ENCODE results near the gene NCMAP. TPM values are rescaled to one million over a fixed set of nuclear protein-coding genes. Genes with fewer than 3 reads are reported as not detected.
A peak's percentile ranks its signal among the peaks of the same experiment; 100 is the strongest.

NCMAP gene
- total RNA-seq, 2 donors from 2014 or later = 0.05 to 0.14 TPM

DNA sequence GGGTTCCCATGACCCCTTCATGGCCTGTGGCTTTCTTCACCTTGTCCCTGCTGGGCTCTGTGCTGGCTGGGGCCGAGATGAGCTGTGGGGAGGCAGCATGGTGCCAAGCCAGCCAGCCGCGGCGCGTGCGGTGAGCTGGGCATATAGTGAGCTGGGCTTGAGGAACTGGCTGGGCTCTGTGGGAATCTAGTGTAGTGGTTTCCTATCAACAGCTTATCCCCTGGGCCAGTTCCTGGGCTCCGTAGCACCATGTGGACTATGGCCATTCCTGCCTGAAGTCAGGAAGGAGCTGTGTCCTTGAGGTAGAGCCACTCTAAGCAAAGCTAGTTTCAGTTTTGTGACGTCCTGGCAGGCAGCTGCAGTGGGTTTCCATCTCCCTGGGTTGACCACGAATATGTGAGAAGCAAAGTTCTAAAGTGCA, 1.8 kb downstream of the NCMAP start:
- DNase-seq (ENCODE audit: low spot score in 2 of 2) = no peak
- Mint-ChIP-seq H3K9me3 (no peaks in the 10 kb centered on the region), H3K36me3 (no peaks in the 10 kb centered on the region), H3K27ac (no peak overlapping the region)
- ATAC-seq = no peak

DNA sequence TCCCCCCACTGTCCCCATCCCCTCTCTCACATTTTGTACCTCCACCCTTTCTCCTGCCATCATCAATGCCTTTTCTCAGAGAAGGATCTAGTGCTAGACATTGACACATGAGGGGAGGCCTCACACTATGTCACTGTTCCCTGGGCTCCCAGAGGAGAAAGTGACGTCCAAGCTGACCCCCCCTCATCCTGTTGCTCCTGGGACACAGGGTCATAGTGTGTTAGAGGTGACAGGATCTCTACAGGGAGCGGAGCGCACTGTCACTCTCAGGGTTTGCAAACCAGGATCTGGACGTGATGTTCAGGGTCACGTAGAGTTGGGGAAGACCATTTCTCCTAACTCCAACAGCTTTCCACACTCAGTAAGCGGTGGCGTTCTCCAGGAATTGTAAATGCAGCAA, 2.6 kb downstream of the NCMAP start:
- Mint-ChIP-seq H3K36me3 (no peaks in the 10 kb centered on the region), H3K9me3 (no peaks in the 10 kb centered on the region), H3K27ac (no peak overlapping the region)
- ATAC-seq (no peak), DNase-seq (ENCODE audit: low spot score in 2 of 2) (no peak)

DNA sequence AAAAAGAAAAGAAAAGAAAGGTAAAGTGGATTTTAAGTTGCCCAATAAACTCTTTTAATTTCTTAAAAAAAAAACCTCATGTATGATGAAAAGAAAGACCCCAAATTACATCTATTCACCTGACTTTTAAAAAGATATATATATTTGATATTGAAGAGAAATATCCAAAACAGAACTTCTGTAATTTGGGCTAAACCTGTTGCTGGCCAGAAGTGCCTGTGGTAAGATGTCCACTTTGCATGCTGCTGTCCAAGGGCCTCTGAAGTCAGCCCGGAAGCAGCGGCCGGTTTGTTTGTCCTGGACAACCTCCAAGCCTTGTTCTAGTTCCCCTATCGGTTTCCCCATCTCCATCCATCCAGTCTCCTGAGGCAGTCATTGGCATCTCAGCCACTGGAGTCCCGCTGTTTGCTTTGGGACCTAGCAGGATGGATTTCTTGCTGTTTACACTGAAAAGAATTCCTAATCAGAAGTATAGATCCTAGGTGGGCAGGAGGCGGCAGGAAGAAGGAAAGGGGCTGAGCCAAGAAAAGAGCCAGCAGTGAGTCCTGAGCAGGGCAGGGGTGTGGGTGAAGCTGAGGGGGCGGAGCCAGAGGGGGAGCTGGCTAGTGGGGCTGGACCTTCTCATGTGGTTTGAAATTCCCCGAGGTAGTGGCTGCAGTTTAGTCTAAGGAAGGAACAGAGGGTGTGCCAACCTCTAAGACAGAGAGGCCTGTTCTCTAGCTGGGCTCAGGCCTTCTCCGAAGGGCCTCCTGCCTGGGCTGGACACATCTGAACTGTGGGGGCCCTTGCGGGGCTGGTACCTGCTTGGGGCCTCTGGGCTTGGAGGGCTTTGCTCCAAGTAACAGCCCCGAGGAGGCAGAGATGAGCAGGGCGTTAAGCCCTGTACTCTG, 3.3 kb downstream of the NCMAP start:
- DNase-seq (ENCODE audit: low spot score in 2 of 2) (no peak), ATAC-seq (no peak)
- no peaks in the 10 kb centered on the region for H3K36me3 Mint-ChIP-seq
- H3K27ac Mint-ChIP-seq = no peak overlapping the region
- no peaks in the 10 kb centered on the region for H3K9me3 Mint-ChIP-seq

DNA sequence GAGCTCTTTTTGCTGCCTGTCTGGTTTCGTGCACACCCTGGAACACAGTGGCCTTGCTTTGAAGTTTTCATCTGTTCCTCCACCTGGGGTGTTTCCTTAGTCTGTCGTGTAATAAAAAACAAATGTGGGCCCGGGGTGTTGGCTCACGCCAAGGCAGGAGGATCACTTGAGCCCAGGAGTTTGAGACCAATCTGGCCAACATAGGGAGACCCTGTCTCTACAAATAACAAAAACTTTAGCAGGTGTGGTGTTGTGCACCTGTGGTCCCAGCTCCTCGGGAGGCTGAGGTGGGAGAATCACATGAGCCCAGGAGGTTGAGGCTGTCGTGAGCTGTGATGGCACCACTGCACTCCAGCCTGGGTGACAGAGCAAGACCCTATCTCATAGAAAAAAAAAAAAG, 4.5 kb downstream of the NCMAP start:
- Mint-ChIP-seq H3K27ac (no peak overlapping the region), H3K36me3 (no peaks in the 10 kb centered on the region), H3K9me3 (no peaks in the 10 kb centered on the region)
- ATAC-seq (no peak), DNase-seq (ENCODE audit: low spot score in 2 of 2) (no peak)

DNA sequence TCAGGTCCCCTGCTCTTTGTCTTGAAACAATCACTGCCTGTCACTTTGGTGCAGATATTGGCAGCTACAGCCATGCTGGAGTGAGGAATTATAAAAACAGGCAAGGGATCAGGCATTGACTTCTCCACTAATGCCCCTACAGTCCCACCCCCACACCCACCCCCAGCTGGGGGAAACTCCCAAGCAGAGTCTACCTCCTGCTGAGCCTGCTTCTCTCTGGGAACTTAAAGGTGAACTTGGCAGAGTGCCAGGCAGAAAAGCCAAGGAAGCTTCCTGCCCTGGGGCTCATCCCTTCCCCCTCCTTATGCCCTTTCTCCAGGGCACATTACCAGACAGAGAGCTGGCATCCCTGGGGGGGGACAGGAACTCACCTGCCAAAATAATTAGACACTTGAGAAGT, 6.7 kb downstream of the NCMAP start:
- no peak overlapping the region for H3K27ac Mint-ChIP-seq
- ATAC-seq = no peak
- no peaks in the 10 kb centered on the region for H3K36me3 Mint-ChIP-seq
- no peaks in the 10 kb centered on the region for H3K9me3 Mint-ChIP-seq
- DNase-seq (ENCODE audit: low spot score in 2 of 2) = no peak

DNA sequence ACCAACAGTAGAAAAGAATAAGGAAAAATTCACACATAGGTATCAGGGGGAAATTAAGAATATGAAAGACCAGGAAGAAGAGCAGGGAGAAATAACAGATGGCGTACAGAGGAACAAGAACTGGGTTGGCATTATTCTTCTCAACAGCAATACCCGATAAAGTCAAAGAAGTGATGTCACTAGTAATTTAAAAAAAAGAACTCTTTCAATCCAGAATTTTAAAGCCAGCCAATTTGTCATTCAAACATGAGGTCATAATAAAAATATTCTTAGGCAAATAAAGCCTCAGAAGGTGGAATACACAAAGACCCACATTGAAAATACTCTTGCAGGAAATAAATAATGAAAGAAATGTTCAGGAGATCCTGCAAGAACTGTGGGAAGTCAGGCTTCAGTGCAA, 8.8 kb downstream of the NCMAP start:
- no peaks in the 10 kb centered on the region for H3K36me3 Mint-ChIP-seq
- DNase-seq (ENCODE audit: low spot score in 2 of 2) = no peak
- H3K27ac Mint-ChIP-seq = no peak overlapping the region
- ATAC-seq = no peak
- H3K9me3 Mint-ChIP-seq = no peaks in the 10 kb centered on the region

DNA sequence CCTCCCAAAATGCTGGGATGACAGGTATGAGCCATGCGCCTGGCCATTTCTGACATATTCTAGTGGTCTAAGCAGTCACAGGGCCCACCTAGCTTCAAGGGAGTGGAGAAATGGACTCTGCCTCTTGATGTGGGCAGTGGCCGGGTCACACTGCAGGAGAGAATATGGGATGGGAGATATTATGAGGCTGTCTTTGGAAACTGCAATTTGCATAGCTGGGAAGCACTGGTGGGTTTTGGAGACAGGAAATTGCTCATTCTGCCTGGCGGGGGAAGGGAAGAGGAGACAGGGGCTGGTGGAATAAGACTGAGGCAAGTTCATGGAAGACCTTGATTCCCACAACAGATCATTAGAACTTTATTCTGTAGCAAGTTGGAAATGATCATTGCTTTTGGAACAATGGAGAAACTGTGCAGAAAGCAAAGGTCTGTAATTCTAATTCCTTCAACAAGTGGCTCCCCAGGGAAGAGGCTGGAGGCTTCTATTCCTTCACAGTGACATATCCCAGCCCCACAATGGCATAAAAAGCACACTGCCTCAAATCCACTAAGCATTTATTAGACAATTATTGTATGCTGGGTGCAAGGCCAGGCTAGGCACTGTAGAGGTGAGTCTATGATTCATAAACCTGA, 10.5 kb downstream of the NCMAP start:
- Mint-ChIP-seq H3K27ac (no peak overlapping the region), H3K9me3 (no peaks in the 10 kb centered on the region), H3K36me3 (no peaks in the 10 kb centered on the region)
- ATAC-seq = no peak
- DNase-seq (ENCODE audit: low spot score in 2 of 2) = no peak

DNA sequence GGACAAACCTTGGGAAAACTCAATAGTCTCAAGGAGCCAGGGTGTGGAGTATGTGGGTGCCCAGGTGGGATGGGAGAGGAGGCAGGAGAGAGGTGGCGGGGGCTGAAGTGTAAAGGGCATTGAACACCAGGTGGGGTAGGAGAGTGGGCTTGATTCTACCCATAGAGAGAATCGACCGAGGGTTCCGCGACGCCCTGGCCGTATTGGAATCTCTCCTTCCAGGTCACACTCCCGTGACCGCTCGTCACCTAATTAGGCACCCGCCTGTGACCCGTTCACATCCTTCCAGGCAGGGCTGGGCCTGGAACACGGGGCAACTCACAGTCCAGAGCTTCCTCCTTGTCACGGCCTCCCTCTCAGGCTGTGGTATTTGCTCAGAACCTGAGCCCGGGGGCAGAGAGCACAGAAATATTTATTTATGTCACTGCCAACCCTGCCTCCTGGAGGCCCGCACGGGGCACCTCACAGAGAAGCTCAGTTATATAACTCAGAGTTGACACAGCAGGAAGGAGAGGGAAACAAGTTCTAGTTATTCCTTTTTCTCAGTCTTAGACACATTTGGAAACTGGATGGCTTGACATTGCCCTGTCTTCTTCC, 12.0 kb downstream of the NCMAP start:
- H3K9me3 Mint-ChIP-seq = no peaks in the 10 kb centered on the region
- peak overlapping the region in 1 of 2 donors; percentile 68 for H3K27ac Mint-ChIP-seq
- ATAC-seq (no peak), DNase-seq (ENCODE audit: low spot score in 2 of 2) (no peak)
- no peaks in the 10 kb centered on the region for H3K36me3 Mint-ChIP-seq

DNA sequence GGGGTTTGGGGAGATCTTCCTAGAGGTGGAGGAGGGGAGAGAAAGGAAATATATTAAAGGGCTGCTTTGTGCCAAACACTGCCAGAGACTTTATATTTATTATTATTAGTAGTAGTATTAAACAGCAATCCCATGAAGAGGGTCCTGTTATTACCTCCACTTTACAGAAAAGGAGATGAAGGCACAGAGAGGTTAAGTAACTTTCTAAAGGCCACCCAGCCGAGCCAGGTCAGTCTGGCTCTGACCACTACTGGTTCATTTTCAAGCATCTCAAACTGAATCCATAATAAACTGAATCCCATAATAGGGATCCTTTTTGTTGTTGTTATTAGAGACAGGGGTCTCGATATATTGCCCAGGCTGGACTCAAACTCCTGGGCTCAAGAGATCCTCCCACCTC, 12.6 kb downstream of the NCMAP start:
- Mint-ChIP-seq H3K36me3 (no peaks in the 10 kb centered on the region), H3K27ac (no peak overlapping the region), H3K9me3 (no peaks in the 10 kb centered on the region)
- no peak for ATAC-seq
- no peak for DNase-seq (ENCODE audit: low spot score in 2 of 2)

DNA sequence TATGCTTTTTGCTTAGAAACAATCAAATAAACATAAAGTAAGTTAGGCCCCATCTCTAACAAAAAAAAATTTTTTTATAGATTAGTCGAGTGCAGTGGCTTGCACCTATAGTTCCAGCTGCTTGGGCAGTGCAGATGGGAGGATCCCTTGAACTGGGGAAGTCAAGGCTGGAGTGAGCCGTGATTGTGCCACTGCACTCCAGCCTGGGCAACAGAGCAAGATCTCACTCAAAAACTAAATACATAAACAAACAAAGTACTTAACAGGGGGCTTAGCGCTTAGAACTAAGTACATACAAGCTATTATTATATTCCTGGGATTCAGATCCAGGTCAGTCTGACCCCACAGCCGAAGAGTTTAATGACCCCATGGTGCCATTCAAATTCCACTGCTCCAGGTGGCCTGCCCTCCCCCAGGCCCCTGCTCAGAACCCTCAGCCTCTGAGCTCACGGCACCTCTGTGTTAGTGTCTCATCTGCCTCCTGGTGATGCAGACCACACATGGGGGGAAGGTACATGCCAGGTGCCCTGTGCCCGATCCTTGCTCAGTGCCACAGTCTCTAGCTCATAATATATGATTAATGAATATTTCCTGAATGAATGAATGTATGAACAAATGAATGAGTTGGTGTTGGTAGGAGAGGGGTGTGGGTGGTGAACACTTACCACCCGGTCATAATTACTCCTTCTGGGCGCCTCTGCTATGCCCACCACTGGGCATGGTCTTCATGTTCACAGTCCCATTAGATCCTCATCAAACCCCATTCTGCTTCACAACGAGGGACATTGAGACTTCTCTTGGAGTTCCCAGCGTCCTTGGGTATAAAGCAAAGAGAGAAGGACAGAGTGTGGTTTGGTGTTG, 14.6 kb downstream of the NCMAP start:
- DNase-seq (ENCODE audit: low spot score in 2 of 2) (no peak), ATAC-seq (no peak)
- no peaks in the 10 kb centered on the region for H3K36me3 Mint-ChIP-seq
- H3K27ac Mint-ChIP-seq = no peak overlapping the region
- no peaks in the 10 kb centered on the region for H3K9me3 Mint-ChIP-seq

DNA sequence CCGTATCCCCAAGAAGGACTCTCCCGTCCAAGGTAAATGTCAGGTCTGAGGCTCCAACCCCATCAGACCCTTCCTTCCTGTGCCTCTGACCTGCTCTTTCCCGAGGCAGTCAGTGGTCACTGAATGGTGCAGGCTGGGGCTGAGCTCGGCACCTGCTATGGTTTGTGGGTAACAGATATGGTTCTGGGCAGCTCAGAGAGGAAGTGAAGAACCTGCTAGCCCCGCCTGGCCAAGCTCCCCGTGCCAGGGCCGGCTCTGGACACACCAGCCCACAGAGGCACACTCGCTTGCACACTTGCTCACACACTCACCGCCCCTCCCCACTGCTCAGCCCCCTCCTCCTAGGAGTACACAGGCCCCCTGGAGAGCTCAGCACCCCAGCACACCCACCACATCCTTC, 16.4 kb downstream of the NCMAP start:
- Mint-ChIP-seq H3K9me3 (no peaks in the 10 kb centered on the region), H3K36me3 (no peaks in the 10 kb centered on the region), H3K27ac (no peak overlapping the region)
- no peak for DNase-seq (ENCODE audit: low spot score in 2 of 2)
- no peak for ATAC-seq

DNA sequence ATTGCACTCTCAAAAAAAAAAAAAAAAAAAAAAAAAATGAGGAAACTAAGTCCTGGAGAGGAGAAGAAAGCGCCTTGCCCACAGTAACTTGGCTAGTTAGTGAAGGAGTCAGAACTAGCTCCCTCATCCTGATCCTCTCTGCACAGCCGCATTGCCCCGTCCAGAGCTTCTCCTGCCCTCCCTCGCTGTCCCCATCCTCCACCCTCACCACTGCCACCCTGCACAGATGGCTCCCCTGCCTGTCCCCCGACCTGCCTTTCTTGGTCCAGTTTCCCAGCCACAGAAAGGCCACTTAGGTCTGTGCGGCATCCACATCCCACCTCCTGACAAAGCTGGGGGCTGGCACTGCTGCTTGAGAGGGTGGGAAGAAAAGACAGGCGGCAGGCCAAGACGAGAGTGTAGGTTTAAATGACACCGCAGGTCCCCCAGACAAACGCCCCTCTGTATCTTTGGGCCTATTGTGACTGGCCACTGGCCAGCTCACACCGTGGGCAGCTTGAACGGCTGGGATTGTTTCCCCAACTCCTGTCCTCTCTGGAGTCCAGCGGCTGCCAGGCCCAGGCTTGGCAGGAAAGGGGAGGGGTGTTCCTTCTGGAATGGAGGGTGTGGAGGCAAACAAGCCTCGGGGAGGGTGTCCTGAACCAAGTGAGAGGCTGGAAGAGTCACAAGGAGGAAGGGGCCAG, 20.2 kb downstream of the NCMAP start:
- Mint-ChIP-seq H3K9me3 (no peaks in the 10 kb centered on the region), H3K36me3 (no peaks in the 10 kb centered on the region), H3K27ac (no peak overlapping the region)
- no peak for DNase-seq (ENCODE audit: low spot score in 2 of 2)
- no peak for ATAC-seq

DNA sequence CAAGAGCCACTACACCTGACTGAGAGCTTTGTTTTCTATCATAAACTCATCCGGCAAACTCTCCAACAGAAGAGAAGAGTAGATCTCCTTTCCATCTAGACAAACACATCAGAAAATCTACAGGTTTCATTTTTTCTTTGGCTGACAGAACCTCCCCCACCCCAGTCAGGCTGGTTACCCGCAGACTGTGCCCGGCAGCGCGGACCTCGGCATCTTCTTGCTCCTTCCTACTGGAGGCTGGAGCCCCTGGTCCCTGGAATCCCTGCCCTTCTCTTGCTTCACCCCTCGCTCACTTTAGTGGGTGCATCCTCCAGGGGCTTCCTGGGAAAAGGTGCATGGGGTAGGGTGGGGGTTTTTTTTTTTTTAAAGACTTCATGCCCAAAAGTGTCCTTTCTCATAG, 23.0 kb downstream of the NCMAP start:
- Mint-ChIP-seq H3K36me3 (no peaks in the 10 kb centered on the region), H3K9me3 (no peaks in the 10 kb centered on the region), H3K27ac (no peak overlapping the region)
- ATAC-seq = no peak
- no peak for DNase-seq (ENCODE audit: low spot score in 2 of 2)

DNA sequence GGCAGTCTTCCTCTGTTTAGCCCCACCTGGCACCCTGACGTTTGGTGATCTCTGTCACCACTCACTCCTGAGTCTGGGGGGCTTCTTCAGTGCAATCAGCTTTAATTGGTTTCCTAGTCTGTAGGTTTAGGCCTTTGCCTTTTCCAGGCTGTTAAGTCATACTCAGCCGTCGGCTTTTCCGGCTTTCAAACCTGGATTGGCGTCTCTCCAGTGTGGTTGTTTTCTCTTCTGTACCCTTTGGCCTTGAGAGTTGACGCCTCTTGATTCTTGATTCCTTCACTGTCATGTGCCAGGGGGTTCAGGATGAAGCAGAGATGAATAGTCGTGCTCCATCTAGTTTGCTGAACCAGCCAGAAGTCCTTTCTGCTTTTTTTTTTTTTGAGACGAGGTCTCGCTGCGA, 24.9 kb downstream of the NCMAP start:
- peak overlapping the region in 1 of 2 donors; percentile 6 for H3K27ac Mint-ChIP-seq
- no peak for ATAC-seq
- no peak for DNase-seq (ENCODE audit: low spot score in 2 of 2)
- no peaks in the 10 kb centered on the region for H3K9me3 Mint-ChIP-seq
- H3K36me3 Mint-ChIP-seq = no peaks in the 10 kb centered on the region

DNA sequence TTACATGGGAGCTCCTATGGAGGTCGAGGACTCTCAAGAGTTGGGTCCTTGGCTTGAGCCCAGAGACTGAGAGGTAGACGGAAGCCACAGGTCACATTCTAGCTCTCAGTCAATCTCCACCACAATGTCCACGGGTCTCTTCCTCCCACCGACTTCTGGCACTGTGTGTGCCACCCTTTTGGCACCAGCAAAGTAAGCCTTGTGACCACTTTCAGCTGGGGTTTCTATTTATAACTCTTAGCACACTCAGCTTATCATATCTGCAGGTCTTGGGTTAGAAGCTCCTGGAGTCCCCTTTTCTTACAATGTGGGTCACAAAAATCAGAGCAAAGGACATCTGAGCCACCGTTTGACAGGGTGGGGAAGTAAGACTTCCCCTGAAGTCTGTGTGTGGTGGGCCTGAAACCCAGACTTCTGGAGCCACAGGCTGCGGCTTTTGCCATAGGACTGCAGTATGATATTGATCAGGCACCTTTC, 28.3 kb downstream of the NCMAP start:
- H3K9me3 Mint-ChIP-seq = no peaks in the 10 kb centered on the region
- no peak for ATAC-seq
- H3K27ac Mint-ChIP-seq = no peak overlapping the region
- H3K36me3 Mint-ChIP-seq = no peaks in the 10 kb centered on the region
- DNase-seq (ENCODE audit: low spot score in 2 of 2) = no peak

DNA sequence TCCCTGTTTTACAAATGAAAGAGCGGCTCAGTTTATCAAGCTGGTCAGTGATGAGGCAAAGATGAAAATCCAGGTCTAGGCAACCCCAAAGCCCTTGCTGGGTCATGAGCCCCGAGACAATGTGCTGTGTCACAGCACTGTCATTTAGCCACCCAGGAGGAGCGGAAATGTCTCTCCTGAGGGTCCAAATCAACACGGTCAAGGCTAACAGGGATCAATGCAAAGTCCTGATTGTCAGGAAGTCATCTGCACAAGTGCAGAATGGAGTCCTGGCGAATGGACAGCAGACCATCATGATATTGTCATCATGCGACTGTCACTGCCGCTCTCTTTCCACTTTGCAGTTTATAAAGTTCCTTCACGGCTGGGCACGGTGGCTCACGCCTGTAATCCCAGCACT, 30.2 kb downstream of the NCMAP start:
- H3K36me3 Mint-ChIP-seq = no peaks in the 10 kb centered on the region

More for the DNA sequence above, 30.2 kb downstream of the NCMAP start:
- ATAC-seq (no peak), DNase-seq (ENCODE audit: low spot score in 2 of 2) (no peak)
- Mint-ChIP-seq H3K27ac (peak overlapping the region in 1 of 2 donors; percentile 78), H3K9me3 (no peaks in the 10 kb centered on the region)
